Mononuclear cell (primary cell): ENCODE results near the gene SLC38A4. TPM values are rescaled to one million over a fixed set of nuclear protein-coding genes. Genes with fewer than 3 reads are reported as not detected.

ENCODE experiments used
- H3K27me3 ChIP-seq: 2 replicates; pipeline ENCODE4 v1.6.0; 2011; ENCODE audit warnings: low read length, control low read depth; ENCODE audit not compliant: insufficient read depth
- H3K4me1 ChIP-seq: 2 replicates; pipeline ENCODE4 v1.5.1; 2011; ENCODE audit warnings: mild to moderate bottlenecking, low read length, control low read depth; ENCODE audit not compliant: insufficient read depth
- H3K4me3 ChIP-seq: 2 replicates; pipeline ENCODE4 v1.5.1; 2011; ENCODE audit warnings: mild to moderate bottlenecking, low read length, moderate library complexity
- H3K9me3 ChIP-seq: 2 replicates; pipeline ENCODE4 v1.5.1; 2011; ENCODE audit warnings: low read depth, mild to moderate bottlenecking, control low read depth, low read length
- total RNA-seq: library from RNA; depleted of rRNA; stranded (reverse); fragments of >200 nt; gene quantifications from one replicate; pipeline ENCODE4 v1.2.3, GENCODE V29; 2012

The SLC38A4 gene
- total RNA-seq, 1 donor: not detected

GRCh38 chr12:46832130-46832704 lies 6.4 kb upstream of the SLC38A4 start:
- Histone ChIP-seq H3K27me3 (peaks cover 61% of the 10 kb centered on the region), H3K4me3 (no peak overlapping the region), H3K4me1 (peaks cover 11% of the 10 kb centered on the region), H3K9me3 (no peaks in the 10 kb centered on the region)

- Histone ChIP-seq H3K27me3 (peaks cover 68% of the 10 kb centered on the region), H3K4me3 (no peak overlapping the region), H3K9me3 (no peaks in the 10 kb centered on the region), H3K4me1 (peaks cover 11% of the 10 kb centered on the region)
These were observed 5.7 kb upstream of the SLC38A4 start for GRCh38 chr12:46831335-46832129.

DNA sequence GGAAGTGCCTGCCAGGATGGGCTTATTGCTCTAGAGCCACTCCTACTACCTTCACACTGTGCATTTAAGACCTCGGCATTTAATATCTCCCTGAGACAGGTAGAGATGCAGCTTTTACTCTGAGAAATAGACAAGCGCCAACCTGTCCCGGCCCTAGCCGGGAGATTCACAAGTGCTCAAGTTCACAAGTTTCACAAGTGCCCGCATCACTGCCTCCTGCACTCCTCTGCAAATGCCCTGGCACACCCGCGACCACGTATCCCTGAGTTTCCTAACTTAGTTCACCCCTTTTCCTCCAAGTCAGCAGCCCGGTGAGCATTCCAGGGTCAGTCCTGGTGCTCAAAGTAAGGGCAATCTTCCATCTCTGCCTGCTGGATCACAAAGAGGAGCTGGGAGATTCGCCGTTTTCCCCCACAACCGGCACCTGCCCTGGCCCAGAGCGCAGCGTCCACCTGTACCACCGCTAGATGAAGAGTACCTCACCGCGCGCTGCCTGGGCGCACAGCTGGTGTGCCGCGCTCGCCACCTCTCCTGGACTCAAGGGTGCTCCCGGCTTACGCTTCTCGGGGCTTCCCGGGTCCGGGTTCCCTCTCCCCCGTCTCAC lies 5.0 kb upstream of the SLC38A4 start:
- H3K9me3 ChIP-seq: no peaks in the 10 kb centered on the region
- H3K4me1 ChIP-seq: peaks cover 11% of the 10 kb centered on the region
- no peak overlapping the region for H3K4me3 ChIP-seq
- peaks cover 75% of the 10 kb centered on the region for H3K27me3 ChIP-seq

- peaks cover 63% of the 10 kb centered on the region for H3K27me3 ChIP-seq
- H3K4me3 ChIP-seq: no peak overlapping the region
- H3K9me3 ChIP-seq: no peaks in the 10 kb centered on the region
- no peaks in the 10 kb centered on the region for H3K4me1 ChIP-seq
These were observed 1.1 kb downstream of the SLC38A4 start for GRCh38 chr12:46824709-46825108.

DNA sequence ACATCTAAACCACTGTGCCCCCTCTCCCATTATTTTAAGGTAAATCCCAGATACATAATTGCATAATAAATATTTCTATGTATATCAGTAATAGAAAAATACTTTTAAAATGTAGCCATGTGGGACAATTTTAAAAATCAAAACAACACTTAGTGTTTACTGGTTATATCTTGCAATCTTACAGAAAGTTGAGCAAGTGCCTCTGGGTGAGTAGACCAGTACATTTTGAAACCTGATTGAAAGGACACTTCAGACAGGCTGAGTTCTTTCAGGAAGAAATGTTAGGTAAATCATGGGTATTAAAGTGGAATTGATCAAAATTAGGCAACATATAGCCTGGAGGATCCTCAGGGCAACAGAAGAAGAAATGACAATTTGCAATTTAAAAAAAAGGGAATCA lies 7.2 kb downstream of the SLC38A4 start:
- no peak overlapping the region for H3K4me3 ChIP-seq
- H3K4me1 ChIP-seq: no peaks in the 10 kb centered on the region
- peaks cover 13% of the 10 kb centered on the region for H3K27me3 ChIP-seq
- H3K9me3 ChIP-seq: no peaks in the 10 kb centered on the region

GRCh38 chr12:46815809-46816208 lies 10.0 kb downstream of the SLC38A4 start:
- H3K9me3 ChIP-seq: no peaks in the 10 kb centered on the region
- H3K4me1 ChIP-seq: no peaks in the 10 kb centered on the region
- H3K27me3 ChIP-seq: no peaks in the 10 kb centered on the region
- no peak overlapping the region for H3K4me3 ChIP-seq

- Histone ChIP-seq H3K9me3 (no peaks in the 10 kb centered on the region), H3K27me3 (no peaks in the 10 kb centered on the region), H3K4me3 (no peak overlapping the region), H3K4me1 (no peaks in the 10 kb centered on the region)
These were observed 11.7 kb downstream of the SLC38A4 start for GRCh38 chr12:46814143-46814542.

DNA sequence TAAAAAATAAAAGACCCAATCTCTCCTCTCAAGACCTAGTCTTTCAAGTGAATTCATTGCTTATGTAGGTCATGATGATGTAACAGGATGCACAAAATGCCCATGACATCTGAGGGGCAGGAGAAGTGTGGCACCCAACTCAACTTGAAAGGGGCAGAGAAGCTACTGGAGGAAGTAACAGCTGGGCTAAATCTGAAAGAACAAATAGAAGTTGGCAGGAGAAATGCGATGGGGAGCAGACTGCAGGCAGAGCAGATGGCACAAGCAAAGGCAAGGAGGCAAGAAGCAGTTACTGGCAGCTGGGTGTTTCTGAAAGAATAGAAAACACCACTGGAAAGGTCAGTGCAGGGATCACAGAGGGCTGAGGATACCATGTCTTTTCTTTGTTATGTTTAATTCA lies 14.6 kb downstream of the SLC38A4 start:
- Histone ChIP-seq H3K9me3 (no peaks in the 10 kb centered on the region), H3K4me1 (no peaks in the 10 kb centered on the region), H3K4me3 (no peak overlapping the region), H3K27me3 (no peaks in the 10 kb centered on the region)

GRCh38 chr12:46808955-46809697 lies 16.7 kb downstream of the SLC38A4 start:
- H3K27me3 ChIP-seq: no peaks in the 10 kb centered on the region
- H3K9me3 ChIP-seq: no peaks in the 10 kb centered on the region
- no peaks in the 10 kb centered on the region for H3K4me1 ChIP-seq
- no peak overlapping the region for H3K4me3 ChIP-seq

DNA sequence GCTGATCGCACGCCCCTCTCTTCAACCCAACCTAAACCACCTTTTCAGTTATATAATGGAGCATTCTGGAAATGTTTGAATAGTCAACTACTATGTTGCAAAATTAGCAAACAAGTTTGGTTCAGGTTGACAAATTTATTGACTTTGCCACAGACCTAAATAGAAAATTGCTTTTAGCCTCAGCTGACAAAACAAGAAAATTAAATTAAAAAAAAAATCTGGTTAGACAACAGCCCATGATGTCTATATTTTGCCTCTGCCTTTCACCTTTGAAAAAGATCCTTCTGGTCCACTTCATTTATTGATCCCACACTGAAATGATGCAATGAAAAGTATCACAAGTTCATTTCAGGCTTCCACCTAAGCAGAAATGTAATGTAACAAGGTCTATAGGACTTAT lies 17.5 kb downstream of the SLC38A4 start:
- no peaks in the 10 kb centered on the region for H3K4me1 ChIP-seq
- H3K9me3 ChIP-seq: no peaks in the 10 kb centered on the region
- H3K4me3 ChIP-seq: no peak overlapping the region
- H3K27me3 ChIP-seq: no peaks in the 10 kb centered on the region

- Histone ChIP-seq H3K9me3 (no peaks in the 10 kb centered on the region), H3K4me1 (no peaks in the 10 kb centered on the region), H3K27me3 (no peaks in the 10 kb centered on the region), H3K4me3 (no peak overlapping the region)
These were observed 21.7 kb downstream of the SLC38A4 start for GRCh38 chr12:46804054-46804453.

- H3K4me1 ChIP-seq: no peaks in the 10 kb centered on the region
- H3K27me3 ChIP-seq: no peaks in the 10 kb centered on the region
- H3K4me3 ChIP-seq: no peak overlapping the region
- H3K9me3 ChIP-seq: no peaks in the 10 kb centered on the region
These were observed 22.3 kb downstream of the SLC38A4 start for GRCh38 chr12:46803517-46803916.

- no peak overlapping the region for H3K4me3 ChIP-seq
- no peaks in the 10 kb centered on the region for H3K27me3 ChIP-seq
- no peaks in the 10 kb centered on the region for H3K4me1 ChIP-seq
- H3K9me3 ChIP-seq: no peaks in the 10 kb centered on the region
These were observed 24.5 kb downstream of the SLC38A4 start for GRCh38 chr12:46801293-46801692.

DNA sequence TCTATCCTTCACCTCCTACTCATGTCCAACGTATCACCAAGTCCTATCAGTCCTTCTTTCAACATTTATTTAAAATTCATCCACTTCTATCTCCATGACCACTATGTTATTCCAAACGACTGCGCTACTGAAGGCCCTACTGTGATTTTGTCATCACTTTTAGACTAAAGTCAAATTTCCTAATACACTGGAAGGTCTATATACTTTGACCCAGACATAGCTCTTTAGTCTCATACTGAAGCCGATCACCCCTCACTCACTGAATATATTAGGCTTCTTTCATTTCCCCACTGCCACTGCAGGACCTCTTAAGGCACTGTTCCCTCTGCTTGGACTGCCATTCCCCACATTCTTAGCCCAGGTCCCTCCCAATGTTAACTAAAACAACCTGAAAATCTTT lies 25.6 kb downstream of the SLC38A4 start:
- Histone ChIP-seq H3K27me3 (no peaks in the 10 kb centered on the region), H3K9me3 (no peaks in the 10 kb centered on the region), H3K4me1 (no peaks in the 10 kb centered on the region), H3K4me3 (no peak overlapping the region)

DNA sequence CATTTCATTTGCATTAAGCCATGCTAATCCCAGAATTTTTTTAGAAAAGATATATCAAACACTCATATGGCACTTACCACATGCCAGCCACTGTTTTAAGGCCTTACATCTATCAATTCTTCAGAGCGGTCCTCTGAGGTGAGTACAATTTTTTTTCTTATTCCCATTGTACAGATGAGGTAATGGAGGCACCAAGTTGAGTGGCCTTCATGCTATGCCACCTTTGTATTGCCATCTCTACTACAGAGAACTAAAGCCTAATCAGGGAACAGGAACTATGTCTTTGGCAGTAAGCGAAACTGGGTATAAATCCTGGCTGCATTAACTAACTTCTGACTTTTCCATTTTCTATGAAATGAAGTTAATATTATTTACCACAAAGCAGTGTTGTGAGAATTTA lies 27.1 kb downstream of the SLC38A4 start:
- Histone ChIP-seq H3K27me3 (no peaks in the 10 kb centered on the region), H3K9me3 (no peaks in the 10 kb centered on the region), H3K4me1 (no peaks in the 10 kb centered on the region), H3K4me3 (no peak overlapping the region)
